Measurements from ENCODE around the gene ADGRB2. TPM values are rescaled to one million over a fixed set of nuclear protein-coding genes. Genes with fewer than 3 reads are reported as not detected.
A peak's percentile ranks its signal among the peaks of the same experiment; 100 is the strongest.

ADGRB2 gene
- total RNA-seq, 6 donors from 2014 or later = 0.34 to 1.9 (median 1.1) TPM

DNA sequence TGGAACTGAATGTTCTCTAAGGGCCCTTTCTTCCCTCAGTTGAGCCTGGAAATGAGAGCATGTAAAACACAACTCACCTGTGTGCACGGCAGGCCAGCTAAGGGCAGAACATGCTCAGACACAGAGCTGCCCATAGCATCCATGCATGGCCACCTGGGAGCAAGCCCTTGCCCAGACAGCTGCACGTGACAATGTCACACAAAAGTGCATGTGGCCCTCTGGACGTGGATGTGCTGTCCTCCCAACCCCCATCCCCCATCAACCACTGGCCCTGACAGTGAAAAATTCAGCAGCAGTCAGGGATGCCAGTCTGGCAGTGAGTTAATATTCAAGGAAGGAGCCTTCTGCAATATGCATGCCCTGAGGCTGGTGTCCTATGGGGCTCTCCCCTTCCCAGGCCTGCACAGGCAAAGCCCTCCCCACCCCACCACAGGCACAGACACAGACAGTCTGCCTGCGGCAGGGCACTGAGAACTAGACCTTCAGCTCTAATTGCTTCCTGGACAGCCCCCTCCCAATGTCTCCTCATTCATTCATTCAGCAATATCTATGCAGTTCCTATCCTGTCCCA is 45.7 kb downstream of the ADGRB2 start:
- ATAC-seq (ENCODE audit: low FRiP score in 2 of 2) = no peak
- DNase-seq = no peak
- H3K36me3 ChIP-seq = no peaks in the 10 kb centered on the region
- H3K4me1 ChIP-seq = peaks cover 16 to 22% (median 18%) of the 10 kb centered on the region in 4 donors
- H3K27ac ChIP-seq = no peak overlapping the region
- H3K27me3 ChIP-seq = peaks cover 0 to 4% (median 0%) of the 10 kb centered on the region in 4 donors
- TF ChIP-seq POLR2AphosphoS5 (IDR thresholded peaks at IDR 0.05) (no peak), POLR2A (IDR thresholded peaks at IDR 0.05) (no peak), EP300 (IDR thresholded peaks at IDR 0.05) (no peak)
- TF ChIP-seq, protein P1, sequence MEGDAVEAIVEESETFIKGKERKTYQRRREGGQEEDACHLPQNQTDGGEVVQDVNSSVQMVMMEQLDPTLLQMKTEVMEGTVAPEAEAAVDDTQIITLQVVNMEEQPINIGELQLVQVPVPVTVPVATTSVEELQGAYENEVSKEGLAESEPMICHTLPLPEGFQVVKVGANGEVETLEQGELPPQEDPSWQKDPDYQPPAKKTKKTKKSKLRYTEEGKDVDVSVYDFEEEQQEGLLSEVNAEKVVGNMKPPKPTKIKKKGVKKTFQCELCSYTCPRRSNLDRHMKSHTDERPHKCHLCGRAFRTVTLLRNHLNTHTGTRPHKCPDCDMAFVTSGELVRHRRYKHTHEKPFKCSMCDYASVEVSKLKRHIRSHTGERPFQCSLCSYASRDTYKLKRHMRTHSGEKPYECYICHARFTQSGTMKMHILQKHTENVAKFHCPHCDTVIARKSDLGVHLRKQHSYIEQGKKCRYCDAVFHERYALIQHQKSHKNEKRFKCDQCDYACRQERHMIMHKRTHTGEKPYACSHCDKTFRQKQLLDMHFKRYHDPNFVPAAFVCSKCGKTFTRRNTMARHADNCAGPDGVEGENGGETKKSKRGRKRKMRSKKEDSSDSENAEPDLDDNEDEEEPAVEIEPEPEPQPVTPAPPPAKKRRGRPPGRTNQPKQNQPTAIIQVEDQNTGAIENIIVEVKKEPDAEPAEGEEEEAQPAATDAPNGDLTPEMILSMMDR (IDR thresholded peaks at IDR 0.05) = no peak
- WGBS, 2 donors = 73% methylated on average over 4 of the region's 4 CpGs; no CpG with 5 or more reads in 1 of the 2 donors
- H3K4me3 ChIP-seq = no peak overlapping the region
- H3K9me3 ChIP-seq = no peaks in the 10 kb centered on the region

DNA sequence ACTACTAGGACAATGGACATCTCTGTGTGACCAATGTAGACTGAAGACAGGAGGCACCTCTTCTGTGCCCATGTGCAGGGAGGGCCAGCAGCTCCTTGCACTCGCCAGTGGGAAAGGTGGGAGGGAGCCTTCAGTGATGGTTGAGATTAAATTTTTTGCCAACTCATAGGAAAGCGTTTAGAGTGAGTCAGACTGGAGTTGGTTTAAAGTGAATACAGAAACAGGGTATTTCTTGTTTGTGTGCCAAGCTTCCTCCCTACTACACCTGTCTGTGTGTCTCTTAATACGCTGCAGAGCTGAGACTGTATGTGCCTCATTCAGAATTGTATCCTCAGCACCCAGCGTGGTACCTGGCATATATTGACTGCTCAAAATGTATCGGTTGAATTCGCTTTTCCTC is 46.8 kb downstream of the ADGRB2 start:
- peaks cover 16 to 22% (median 21%) of the 10 kb centered on the region in 4 donors for H3K4me1 ChIP-seq
- no peak overlapping the region for H3K4me3 ChIP-seq
- DNase-seq (no peak), ATAC-seq (ENCODE audit: low FRiP score in 2 of 2) (no peak)
- H3K36me3 ChIP-seq = no peaks in the 10 kb centered on the region
- TF ChIP-seq, protein P1 (IDR thresholded peaks at IDR 0.05) = no peak
- TF ChIP-seq EP300 (IDR thresholded peaks at IDR 0.05) (no peak), POLR2A (IDR thresholded peaks at IDR 0.05) (no peak), POLR2AphosphoS5 (IDR thresholded peaks at IDR 0.05) (no peak)
- H3K9me3 ChIP-seq = no peaks in the 10 kb centered on the region
- 68 to 70% methylated on average over 6 of the region's 6 CpGs for WGBS, 2 donors
- H3K27ac ChIP-seq = no peak overlapping the region
- peaks cover 0 to 4% (median 0%) of the 10 kb centered on the region in 4 donors for H3K27me3 ChIP-seq

DNA sequence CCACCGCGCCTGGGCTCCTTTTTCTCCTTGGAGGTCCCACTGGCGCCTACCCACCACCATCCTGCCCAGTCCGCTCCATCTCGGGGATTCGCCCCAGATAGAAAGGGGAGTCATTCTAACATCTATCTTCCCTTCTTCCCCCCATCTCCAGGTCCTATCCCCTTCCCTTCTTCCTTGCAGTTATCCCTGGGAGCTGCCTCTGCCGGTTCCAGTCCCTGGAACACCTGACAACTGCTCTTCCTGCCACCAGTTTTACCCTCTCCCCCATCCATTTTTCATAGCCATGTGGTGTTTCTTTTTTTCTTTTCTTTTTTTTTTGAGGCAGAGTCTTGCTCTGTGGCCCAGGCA is 48.3 kb downstream of the ADGRB2 start:
- H3K4me3 ChIP-seq = peak overlapping the region in 3 of 4 donors; percentile 35 to 51 (median 45)
- peaks cover 16 to 22% (median 21%) of the 10 kb centered on the region in 4 donors for H3K4me1 ChIP-seq
- TF ChIP-seq POLR2AphosphoS5 (IDR thresholded peaks at IDR 0.05) = no peak
- TF ChIP-seq EP300 (IDR thresholded peaks at IDR 0.05) = no peak
- TF ChIP-seq POLR2A (IDR thresholded peaks at IDR 0.05) = no peak
- TF ChIP-seq, protein P1 (IDR thresholded peaks at IDR 0.05) = peak in 2 of 6 experiments; percentile 4 to 22
- H3K36me3 ChIP-seq = no peaks in the 10 kb centered on the region
- no peak for ATAC-seq (ENCODE audit: low FRiP score in 2 of 2)
- no peaks in the 10 kb centered on the region for H3K9me3 ChIP-seq
- 5 to 12% methylated on average over 7 of the region's 7 CpGs for WGBS, 2 donors
- DNase-seq = no peak
- peak overlapping the region in 2 of 4 donors; percentile 82 to 85 for H3K27ac ChIP-seq
- H3K27me3 ChIP-seq = peaks cover 0 to 4% (median 0%) of the 10 kb centered on the region in 4 donors

DNA sequence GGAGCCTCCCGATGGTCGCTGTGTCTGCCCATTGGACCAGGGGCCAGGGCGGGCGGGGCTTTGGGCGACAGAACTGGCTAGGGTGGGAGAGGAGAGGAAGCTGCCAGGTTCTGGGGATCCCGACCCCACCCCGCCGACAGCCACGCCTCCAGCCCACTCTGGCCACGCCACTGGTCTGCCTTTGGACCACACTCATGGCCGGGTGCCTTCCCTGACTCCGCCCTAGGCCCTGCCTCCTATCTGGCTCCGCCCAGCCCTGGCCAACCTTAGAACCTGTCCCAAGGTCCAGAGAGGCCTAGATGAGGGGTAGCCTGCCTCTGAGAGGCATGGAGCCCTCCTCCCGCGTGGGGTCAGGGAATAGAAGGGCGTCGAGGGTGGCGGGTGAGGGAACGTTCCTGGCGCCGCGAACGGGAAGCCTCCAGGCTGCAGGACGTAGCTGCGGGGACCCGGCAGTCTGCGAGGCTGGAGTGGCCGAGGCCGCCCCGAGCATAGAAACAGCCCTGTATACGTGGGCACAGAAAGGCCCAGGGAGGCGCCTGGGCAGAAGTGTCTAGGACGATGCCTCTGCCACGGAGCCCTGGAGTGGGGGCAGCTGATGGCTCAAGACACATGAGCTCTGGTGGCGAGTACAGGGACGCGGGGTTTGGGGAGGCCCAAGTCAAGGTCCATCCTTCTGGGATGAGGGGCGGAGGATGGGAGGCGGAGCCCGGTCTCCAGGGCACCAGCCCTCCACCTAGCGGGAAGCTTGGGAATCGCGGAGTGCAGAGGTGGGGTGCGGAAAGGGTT is 48.9 kb downstream of the ADGRB2 start:
- DNase-seq = peak; percentile 82 to 94

More for the DNA sequence above, 48.9 kb downstream of the ADGRB2 start:
- Histone ChIP-seq H3K27me3 (peaks cover 0 to 4% (median 0%) of the 10 kb centered on the region in 4 donors), H3K4me1 (peaks cover 16 to 22% (median 21%) of the 10 kb centered on the region in 4 donors), H3K27ac (peak overlapping the region; percentile 71 to 85 (median 82)), H3K4me3 (peak overlapping the region; percentile 23 to 51 (median 40)), H3K9me3 (no peaks in the 10 kb centered on the region), H3K36me3 (no peaks in the 10 kb centered on the region)
- ATAC-seq (ENCODE audit: low FRiP score in 2 of 2) = peak; percentile 92 to 95
- 0 to 3% methylated on average over 3 to 35 of the region's 44 CpGs for WGBS, 2 donors
- TF ChIP-seq POLR2A (IDR thresholded peaks at IDR 0.05) = peak in 2 of 4 donors; percentile 29 to 35
- peak in 1 of 2 donors; percentile 58 for TF ChIP-seq POLR2AphosphoS5 (IDR thresholded peaks at IDR 0.05)
- TF ChIP-seq, protein P1 (IDR thresholded peaks at IDR 0.05) = peak; percentile 71 to 85 (median 80)
- TF ChIP-seq EP300 (IDR thresholded peaks at IDR 0.05) = no peak

Measured in upper lobe of left lung (tissue), 6 donors.